Measurements from ENCODE around the gene VAV3.
"Not testable (repeated sequence)": the region's sequence is repeated elsewhere in the genome, so short reads cannot be mapped to it uniquely, and the experiment has no call there.

The VAV3 gene

DNA sequence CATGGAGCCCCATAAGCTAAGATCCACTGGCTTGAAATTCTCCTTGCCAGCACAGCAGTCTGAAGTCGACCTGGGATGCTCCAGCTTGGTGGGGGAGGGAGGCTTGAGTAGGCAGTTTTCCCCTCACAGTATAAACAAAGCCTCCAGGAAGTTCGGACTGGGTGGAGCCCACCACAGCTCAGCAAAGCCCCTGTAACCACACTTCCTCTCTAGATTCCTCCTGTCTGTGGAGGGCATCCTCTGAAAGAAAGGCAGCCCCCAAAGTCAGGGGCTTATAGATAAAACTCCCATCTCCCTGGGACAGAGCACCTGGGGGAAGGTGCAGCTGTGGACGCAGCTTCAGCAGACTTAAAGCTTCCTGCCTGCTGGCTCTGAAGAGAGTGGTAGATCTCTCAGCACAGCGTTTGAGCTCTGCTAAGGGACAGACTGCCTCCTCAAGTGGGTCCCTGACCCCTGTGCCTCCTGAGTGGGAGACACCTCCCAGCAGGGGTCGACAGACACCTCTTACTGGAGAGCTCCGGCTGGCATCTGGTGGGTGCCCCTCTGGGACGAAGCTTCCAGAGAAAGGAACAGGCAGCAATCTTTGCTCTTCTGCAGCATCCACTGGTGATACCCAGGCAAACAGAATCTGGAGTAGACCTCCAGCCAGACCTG, 120.3 kb downstream of the VAV3 start:
- not testable (repeated sequence) for H3K4me3 Mint-ChIP-seq; H3K27me3 Mint-ChIP-seq; H3K36me3 Mint-ChIP-seq (ENCODE audit: low read depth); H3K9me3 Mint-ChIP-seq
- Mint-ChIP-seq H3K27ac (peak overlapping the region; percentile 70), H3K4me1 (ENCODE audit: low read depth) (peaks cover 64% of the 10 kb centered on the region)
- intact Hi-C loops (cut with micrococcal nuclease) = loop anchor here (5.0 kb wide), 1 partner anchor 42 kb away; no protein-coding TSS in a partner anchor

DNA sequence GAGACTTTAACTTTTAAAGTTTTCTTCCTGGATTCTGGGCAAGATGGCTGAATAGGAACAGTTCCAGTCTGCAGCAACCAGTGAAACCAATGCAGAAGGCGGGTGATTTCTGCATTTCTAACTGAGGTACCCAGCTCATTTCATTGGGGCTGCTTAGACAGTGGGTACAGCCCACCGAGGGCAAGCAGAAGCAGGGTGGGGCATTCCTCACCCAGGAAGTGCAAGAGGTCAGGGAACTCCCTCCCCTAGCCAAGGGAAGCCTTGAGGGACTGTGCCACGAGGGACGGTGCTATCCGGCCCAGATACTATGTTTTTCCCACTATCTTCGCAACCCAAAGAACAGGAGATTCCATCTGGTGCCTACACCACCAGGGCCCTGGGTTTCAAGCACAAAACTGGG, 121.0 kb downstream of the VAV3 start:
- no peaks in the 10 kb centered on the region for H3K27me3 Mint-ChIP-seq
- H3K36me3 Mint-ChIP-seq (ENCODE audit: low read depth) = no peaks in the 10 kb centered on the region
- H3K9me3 Mint-ChIP-seq = no peaks in the 10 kb centered on the region
- H3K4me1 Mint-ChIP-seq (ENCODE audit: low read depth) = peaks cover 68% of the 10 kb centered on the region
- intact Hi-C loops (cut with micrococcal nuclease) = loop anchor here (5.0 kb wide), 1 partner anchor 42 kb away; no protein-coding TSS in a partner anchor
- H3K27ac Mint-ChIP-seq = peak overlapping the region; percentile 70
- no peak overlapping the region for H3K4me3 Mint-ChIP-seq

DNA sequence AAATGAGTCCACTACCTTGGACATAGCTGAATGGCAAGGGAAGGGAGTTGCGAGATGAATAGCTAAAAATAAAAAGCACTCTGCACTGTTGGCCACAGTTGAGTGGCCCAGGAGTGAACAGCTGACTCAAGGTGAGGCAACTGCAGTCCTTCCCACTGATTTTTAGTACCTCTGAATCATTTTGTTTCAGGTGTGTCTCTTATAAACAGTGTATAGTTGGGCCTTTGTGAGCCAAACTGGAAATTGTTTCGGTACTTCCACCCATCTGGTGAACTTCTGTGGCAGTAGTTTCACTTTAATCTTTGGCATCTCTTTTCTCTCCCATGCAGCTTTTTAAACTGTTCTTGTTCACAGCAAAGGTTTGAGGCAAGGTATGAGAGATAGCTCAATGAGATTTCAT, 122.7 kb downstream of the VAV3 start:
- Mint-ChIP-seq H3K27ac (peak overlapping the region; percentile 41), H3K9me3 (no peaks in the 10 kb centered on the region), H3K4me3 (no peak overlapping the region), H3K36me3 (ENCODE audit: low read depth) (no peaks in the 10 kb centered on the region), H3K4me1 (ENCODE audit: low read depth) (peaks cover 81% of the 10 kb centered on the region), H3K27me3 (no peaks in the 10 kb centered on the region)
- intact Hi-C loops (cut with micrococcal nuclease) = loop anchor here (5.0 kb wide), 1 partner anchor 40 kb away; no protein-coding TSS in a partner anchor

DNA sequence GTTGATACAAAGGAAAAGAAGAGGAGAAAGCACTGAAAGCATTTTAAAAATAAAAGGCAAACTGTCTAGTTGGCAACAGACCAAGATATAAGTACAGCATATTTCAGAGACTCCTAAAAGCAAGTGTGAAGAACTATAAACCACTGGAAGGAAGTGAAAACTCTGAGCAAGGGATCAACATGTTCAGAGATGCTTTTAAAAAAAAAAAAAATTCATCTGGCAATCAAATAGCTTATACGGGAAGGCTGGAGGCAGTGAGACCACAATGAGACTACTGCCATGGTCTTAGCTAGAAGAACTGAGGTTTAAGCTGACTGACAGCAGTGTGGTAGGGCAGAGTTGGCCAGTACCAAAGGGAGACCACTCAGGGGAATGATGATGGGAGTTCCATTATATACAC, 124.3 kb downstream of the VAV3 start:
- peaks cover 81% of the 10 kb centered on the region for H3K4me1 Mint-ChIP-seq (ENCODE audit: low read depth)
- H3K9me3 Mint-ChIP-seq = no peaks in the 10 kb centered on the region
- H3K27me3 Mint-ChIP-seq = no peaks in the 10 kb centered on the region
- peak overlapping the region; percentile 76 for H3K27ac Mint-ChIP-seq
- H3K4me3 Mint-ChIP-seq = peak overlapping the region; percentile 60
- H3K36me3 Mint-ChIP-seq (ENCODE audit: low read depth) = no peaks in the 10 kb centered on the region
- intact Hi-C loops (cut with micrococcal nuclease) = loop anchor here (5.0 kb wide), 1 partner anchor 38 kb away; no protein-coding TSS in a partner anchor

DNA sequence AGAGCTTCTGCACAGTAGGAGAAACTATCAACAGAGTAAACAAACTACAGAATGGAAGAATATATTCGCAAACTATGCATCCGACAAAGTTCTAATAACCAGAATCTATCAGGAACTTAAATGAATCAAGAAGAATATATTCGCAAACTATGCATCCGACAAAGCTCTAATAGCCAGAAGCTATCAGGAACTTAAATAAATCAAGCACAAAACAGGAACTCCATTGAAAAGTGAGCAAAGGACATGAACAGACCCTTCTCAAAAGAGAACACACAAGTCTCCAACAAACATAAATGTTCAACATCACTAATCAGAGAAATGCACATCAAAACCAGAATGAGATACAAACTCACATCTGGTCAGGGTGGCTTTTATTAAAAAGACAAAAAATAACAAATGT, 126.9 kb downstream of the VAV3 start:
- Mint-ChIP-seq H3K27ac (peak overlapping the region; percentile 28), H3K36me3 (ENCODE audit: low read depth) (no peaks in the 10 kb centered on the region), H3K4me1 (ENCODE audit: low read depth) (peaks cover 74% of the 10 kb centered on the region), H3K9me3 (no peaks in the 10 kb centered on the region), H3K27me3 (no peaks in the 10 kb centered on the region), H3K4me3 (no peak overlapping the region)
- intact Hi-C loops (cut with micrococcal nuclease) = loop anchor here (5.0 kb wide), 1 partner anchor 34 kb away; no protein-coding TSS in a partner anchor

DNA sequence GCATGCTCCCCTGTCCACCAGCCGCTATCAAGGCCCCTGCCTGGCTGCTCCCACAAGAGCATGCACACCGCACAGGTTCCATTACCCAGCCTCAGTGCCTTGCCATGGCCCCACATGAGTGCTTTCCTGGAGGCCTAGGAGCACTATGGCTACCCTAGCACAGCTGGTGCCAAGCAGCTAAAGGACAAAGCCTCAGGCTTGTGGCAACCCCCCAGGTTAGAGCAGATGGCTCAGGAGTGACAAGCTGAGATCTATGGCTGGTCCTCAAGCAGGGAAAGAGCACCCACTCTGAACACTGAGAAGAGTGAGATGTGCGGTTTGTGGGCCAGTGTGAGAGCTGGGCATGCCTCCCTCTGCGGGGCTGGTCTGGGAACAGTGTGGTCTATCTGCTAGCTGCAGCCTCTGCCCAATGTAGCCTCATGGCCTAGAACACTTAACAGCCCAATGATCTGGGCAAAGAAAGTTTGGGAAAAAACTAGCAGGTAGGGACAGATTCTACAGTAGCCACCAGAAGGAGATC, 129.8 kb downstream of the VAV3 start:
- intact Hi-C loops (cut with micrococcal nuclease) = loop anchor here (5.0 kb wide), 1 partner anchor 37 kb away; no protein-coding TSS in a partner anchor
- peaks cover 55% of the 10 kb centered on the region for H3K4me1 Mint-ChIP-seq (ENCODE audit: low read depth)
- no peaks in the 10 kb centered on the region for H3K36me3 Mint-ChIP-seq (ENCODE audit: low read depth)
- H3K4me3 Mint-ChIP-seq = no peak overlapping the region
- no peaks in the 10 kb centered on the region for H3K9me3 Mint-ChIP-seq
- no peaks in the 10 kb centered on the region for H3K27me3 Mint-ChIP-seq
- no peak overlapping the region for H3K27ac Mint-ChIP-seq

DNA sequence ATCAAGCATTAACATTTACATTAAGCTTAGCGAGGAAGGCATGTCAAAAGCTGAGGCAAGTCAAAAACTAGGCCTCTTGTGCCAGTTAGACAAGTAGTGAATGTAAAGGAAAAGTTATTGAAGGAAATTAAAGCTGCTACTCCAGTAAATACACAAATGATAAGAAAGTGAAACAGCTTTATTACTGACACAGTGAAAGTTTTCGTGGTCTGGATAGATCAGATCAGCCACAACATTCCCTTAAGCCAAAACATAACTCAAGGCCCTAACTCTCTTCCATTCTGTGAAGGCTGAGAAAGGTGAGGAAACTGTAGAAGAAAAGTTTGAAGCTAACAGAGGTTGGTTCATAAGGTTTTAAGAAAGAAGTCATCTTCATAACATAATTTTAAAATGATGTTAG, 131.9 kb downstream of the VAV3 start:
- Mint-ChIP-seq H3K4me1 (ENCODE audit: low read depth) (peaks cover 40% of the 10 kb centered on the region), H3K27me3 (no peaks in the 10 kb centered on the region), H3K9me3 (no peaks in the 10 kb centered on the region), H3K36me3 (ENCODE audit: low read depth) (no peaks in the 10 kb centered on the region), H3K27ac (no peak overlapping the region), H3K4me3 (no peak overlapping the region)
- intact Hi-C loops (cut with micrococcal nuclease) = no loop called here

DNA sequence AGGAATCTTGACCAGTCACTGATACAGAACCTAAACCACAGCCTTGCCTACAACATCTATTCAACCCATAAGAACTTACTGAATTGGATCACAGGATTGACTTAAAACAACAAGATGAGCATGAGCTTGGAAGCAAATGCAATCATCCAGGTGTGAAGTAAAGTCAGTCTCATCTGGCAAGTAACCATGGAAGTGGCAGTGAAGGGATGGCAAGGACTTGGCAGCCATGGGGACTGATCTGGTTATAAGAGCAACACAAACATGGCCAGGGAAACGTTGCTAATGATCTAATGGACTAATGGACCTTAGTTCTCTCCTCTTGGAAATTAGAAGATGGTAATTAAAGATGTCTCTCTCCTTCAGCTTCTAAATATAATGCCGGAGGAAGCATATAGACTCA, 133.1 kb downstream of the VAV3 start:
- Mint-ChIP-seq H3K4me3 (no peak overlapping the region), H3K36me3 (ENCODE audit: low read depth) (no peaks in the 10 kb centered on the region), H3K27ac (no peak overlapping the region), H3K27me3 (no peaks in the 10 kb centered on the region), H3K9me3 (no peaks in the 10 kb centered on the region), H3K4me1 (ENCODE audit: low read depth) (peaks cover 36% of the 10 kb centered on the region)
- intact Hi-C loops (cut with micrococcal nuclease) = no loop called here

DNA sequence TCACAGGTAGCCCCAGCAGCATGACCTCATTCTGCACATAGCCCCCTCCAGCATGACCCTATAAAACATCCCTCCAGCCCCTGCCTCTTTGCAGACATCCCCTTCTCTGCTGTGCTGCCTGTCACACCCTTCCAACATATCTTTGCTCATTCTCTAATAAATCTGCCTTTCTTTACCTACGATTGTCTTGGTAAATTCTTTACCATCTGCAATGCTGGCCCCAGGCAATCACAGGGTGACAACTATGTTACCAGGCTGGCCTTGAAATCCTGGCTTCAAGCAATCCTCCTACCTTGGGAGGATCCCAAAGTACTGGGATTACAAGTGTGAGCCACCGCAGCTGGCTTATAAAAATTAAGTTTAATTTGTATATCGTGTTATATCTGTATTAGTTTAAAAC, 134.5 kb downstream of the VAV3 start:
- intact Hi-C loops (cut with micrococcal nuclease) = no loop called here
- no peak overlapping the region for H3K4me3 Mint-ChIP-seq
- no peaks in the 10 kb centered on the region for H3K36me3 Mint-ChIP-seq (ENCODE audit: low read depth)
- no peaks in the 10 kb centered on the region for H3K27me3 Mint-ChIP-seq
- no peak overlapping the region for H3K27ac Mint-ChIP-seq
- no peaks in the 10 kb centered on the region for H3K9me3 Mint-ChIP-seq
- peaks cover 25% of the 10 kb centered on the region for H3K4me1 Mint-ChIP-seq (ENCODE audit: low read depth)

DNA sequence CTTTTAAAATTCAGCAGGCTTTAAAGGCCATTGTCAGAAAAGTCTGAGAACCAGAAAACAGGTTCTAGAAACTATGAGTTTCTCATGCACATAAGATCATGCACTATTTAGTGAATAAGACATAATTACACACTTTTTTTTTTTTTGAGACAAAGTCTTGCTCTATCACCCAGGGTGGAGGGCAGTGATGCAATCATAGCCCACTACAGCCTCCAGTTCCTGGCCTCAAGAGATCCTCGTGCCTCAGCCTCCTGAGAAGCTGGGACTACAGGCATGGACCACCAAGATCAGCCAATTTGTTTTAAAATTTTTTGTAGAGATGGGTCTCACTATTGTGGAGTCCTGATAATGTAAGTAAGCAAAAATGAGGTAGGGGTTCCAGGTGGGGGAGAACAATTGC, 134.9 kb downstream of the VAV3 start:
- H3K36me3 Mint-ChIP-seq (ENCODE audit: low read depth) = no peaks in the 10 kb centered on the region
- intact Hi-C loops (cut with micrococcal nuclease) = no loop called here
- no peak overlapping the region for H3K27ac Mint-ChIP-seq
- peaks cover 24% of the 10 kb centered on the region for H3K4me1 Mint-ChIP-seq (ENCODE audit: low read depth)
- no peak overlapping the region for H3K4me3 Mint-ChIP-seq
- no peaks in the 10 kb centered on the region for H3K9me3 Mint-ChIP-seq
- no peaks in the 10 kb centered on the region for H3K27me3 Mint-ChIP-seq

DNA sequence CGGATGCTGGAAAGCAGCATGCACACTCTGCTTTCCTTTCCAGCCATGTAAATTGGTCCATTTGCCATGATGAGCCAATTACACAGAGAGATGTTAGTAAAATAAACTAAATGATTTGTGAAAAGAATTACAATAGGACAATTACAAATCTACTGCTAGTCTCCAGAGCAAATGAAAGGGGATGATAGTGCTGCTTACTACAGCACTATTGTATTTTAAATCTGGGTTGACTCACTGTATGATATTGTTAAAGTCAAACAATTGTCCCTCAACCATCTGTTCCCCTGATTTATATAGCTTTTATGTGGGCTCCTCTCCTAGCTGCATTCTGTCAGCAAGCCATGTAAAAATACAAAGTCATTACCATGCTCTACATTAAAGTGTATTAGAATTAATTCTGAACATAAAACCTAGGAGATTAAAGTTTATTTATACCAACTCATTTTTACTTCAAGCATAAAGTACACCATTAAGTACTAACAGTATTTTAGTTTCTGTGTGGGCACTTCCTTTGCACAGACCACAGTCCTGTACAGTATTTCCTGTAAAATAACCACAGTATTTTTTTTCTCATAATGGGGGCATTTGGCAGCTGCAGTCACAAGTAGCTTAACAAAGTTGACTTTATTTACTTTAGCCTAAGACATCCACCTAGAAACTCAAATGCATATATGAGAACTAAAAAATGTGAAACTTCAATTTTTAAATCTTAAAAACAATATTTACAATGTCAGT, 135.8 kb downstream of the VAV3 start:
- Mint-ChIP-seq H3K4me1 (ENCODE audit: low read depth) (peaks cover 15% of the 10 kb centered on the region), H3K27ac (no peak overlapping the region), H3K36me3 (ENCODE audit: low read depth) (peaks cover 1% of the 10 kb centered on the region), H3K27me3 (no peaks in the 10 kb centered on the region), H3K4me3 (no peak overlapping the region), H3K9me3 (peaks cover 3% of the 10 kb centered on the region)
- intact Hi-C loops (cut with micrococcal nuclease) = no loop called here

DNA sequence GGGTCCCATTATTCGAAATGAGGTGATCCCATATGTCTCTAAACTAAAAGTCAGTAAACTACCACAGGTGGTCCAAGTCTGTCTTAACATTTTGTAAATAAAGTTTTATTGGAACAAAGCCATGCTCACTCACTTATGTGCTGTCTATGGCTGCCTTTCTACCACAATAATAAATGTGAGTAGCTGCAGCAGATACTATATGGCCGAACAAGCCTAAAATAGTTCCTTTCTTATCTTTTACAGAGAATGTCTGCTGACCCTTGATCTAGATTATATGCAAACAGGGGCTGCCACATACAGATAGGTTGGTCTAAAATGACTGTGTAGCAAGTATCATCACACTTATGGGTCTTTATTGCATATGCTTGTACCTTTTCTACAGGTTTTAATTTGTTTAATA, 140.0 kb downstream of the VAV3 start:
- Mint-ChIP-seq H3K4me3 (no peak overlapping the region), H3K36me3 (ENCODE audit: low read depth) (peaks cover 27% of the 10 kb centered on the region), H3K4me1 (ENCODE audit: low read depth) (peaks cover 17% of the 10 kb centered on the region), H3K27ac (no peak overlapping the region), H3K9me3 (peaks cover 27% of the 10 kb centered on the region), H3K27me3 (no peaks in the 10 kb centered on the region)
- intact Hi-C loops (cut with micrococcal nuclease) = no loop called here

DNA sequence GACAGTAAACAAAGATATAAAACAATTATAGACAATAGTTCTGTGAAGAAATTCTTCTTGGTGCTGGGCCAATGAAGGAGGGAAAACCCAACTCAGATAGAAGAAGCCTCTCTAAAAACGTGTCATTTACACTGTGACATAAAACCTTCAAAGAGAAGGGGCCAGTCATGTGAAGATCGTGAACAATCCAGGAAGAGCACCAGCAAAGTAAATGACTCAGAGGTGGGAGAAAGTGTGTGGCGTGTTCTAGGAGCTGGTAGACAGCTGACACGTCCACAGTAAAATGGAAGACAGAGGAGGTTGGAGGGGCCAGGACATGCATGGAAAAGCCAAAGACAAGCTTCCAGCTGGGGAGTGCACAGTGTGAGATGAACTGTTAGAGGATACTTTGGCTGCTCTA, 143.6 kb downstream of the VAV3 start:
- Mint-ChIP-seq H3K4me1 (ENCODE audit: low read depth) (peaks cover 12% of the 10 kb centered on the region), H3K27ac (no peak overlapping the region), H3K36me3 (ENCODE audit: low read depth) (peaks cover 27% of the 10 kb centered on the region), H3K27me3 (no peaks in the 10 kb centered on the region), H3K4me3 (no peak overlapping the region), H3K9me3 (peaks cover 27% of the 10 kb centered on the region)
- intact Hi-C loops (cut with micrococcal nuclease) = no loop called here

DNA sequence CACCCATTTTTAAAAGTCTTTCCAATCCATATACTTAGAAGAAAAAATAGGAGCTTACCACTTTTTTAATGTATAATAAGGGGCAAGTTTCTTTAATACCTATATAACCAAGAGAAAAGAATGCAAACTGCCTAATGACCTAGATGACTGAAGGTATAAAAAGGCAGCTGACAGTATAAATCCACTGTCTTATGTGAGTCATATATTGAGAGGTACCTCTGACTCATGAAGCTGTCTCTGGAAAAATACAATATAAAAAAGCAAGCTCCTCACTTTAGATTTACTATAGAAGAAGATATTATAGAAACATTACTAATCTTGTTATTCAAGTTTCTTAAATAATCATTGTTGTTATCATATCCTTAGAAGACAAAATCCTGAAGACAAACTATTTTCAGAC, 144.2 kb downstream of the VAV3 start:
- H3K27ac Mint-ChIP-seq = no peak overlapping the region
- peaks cover 27% of the 10 kb centered on the region for H3K36me3 Mint-ChIP-seq (ENCODE audit: low read depth)
- no peaks in the 10 kb centered on the region for H3K27me3 Mint-ChIP-seq
- H3K4me3 Mint-ChIP-seq = no peak overlapping the region
- intact Hi-C loops (cut with micrococcal nuclease) = no loop called here
- H3K4me1 Mint-ChIP-seq (ENCODE audit: low read depth) = peaks cover 12% of the 10 kb centered on the region
- H3K9me3 Mint-ChIP-seq = peaks cover 27% of the 10 kb centered on the region
